IMR-90 (cell line): ENCODE data around the gene GPSM3.

Source experiments
- BHLHE40 ChIP-seq: fragments of 150-350 bp; IDR thresholded peaks from 2 replicates; pipeline ENCODE4 v1.6.1; 2016; ENCODE audit warnings: mild to moderate bottlenecking, low read depth, low read length
- CEBPB ChIP-seq: IDR thresholded peaks from 2 replicates; pipeline ENCODE4 v1.6.1; 2012; ENCODE audit warnings: low read depth, low read length, improper control_type of control experiment
- CHD1 ChIP-seq: IDR thresholded peaks from 2 replicates; pipeline ENCODE4 v1.6.1; 2012; ENCODE audit warnings: low read depth, low read length, improper control_type of control experiment
- CTCF ChIP-seq: conservative IDR thresholded peaks from 2 replicates; pipeline ENCODE4 v1.5.1; 2012; ENCODE audit warnings: mild to moderate bottlenecking, low read depth, low read length, improper control_type of control experiment
- MAFK ChIP-seq: IDR thresholded peaks from 2 replicates; pipeline ENCODE4 v1.6.1; 2012; ENCODE audit warnings: low read depth, low read length, improper control_type of control experiment
- MXI1 ChIP-seq: IDR thresholded peaks from 2 replicates; pipeline ENCODE4 v1.6.1; 2012; ENCODE audit warnings: low read depth, mild to moderate bottlenecking, low read length, moderate library complexity, borderline replicate concordance
- POLR2A ChIP-seq: IDR thresholded peaks from 2 replicates; pipeline ENCODE4 v1.6.1; 2012; ENCODE audit warnings: mild to moderate bottlenecking, low read depth, low read length
- RAD21 ChIP-seq: IDR thresholded peaks from 2 replicates; pipeline ENCODE4 v1.6.1; 2012; ENCODE audit warnings: low read length, improper control_type of control experiment
- RFX5 ChIP-seq: IDR thresholded peaks from 2 replicates; pipeline ENCODE4 v1.8.0; 2012; ENCODE audit warnings: low read depth, mild to moderate bottlenecking, low read length, moderate library complexity
- TF ChIP-seq, protein P1 (sequence below): fragments of 150-350 bp; IDR thresholded peaks from 2 replicates; pipeline ENCODE4 v1.6.1; 2017; ENCODE audit warnings: mild to moderate bottlenecking, antibody characterized with exemption, low read length, low read depth

GRCh38 chr6:32181915-32182529 lies 10.4 kb downstream of the GPSM3 start:
- no peak for TF ChIP-seq CTCF
- TF ChIP-seq BHLHE40 = no peak
- no peak for TF ChIP-seq POLR2A
- no peak for TF ChIP-seq MXI1
- TF ChIP-seq, protein P1, sequence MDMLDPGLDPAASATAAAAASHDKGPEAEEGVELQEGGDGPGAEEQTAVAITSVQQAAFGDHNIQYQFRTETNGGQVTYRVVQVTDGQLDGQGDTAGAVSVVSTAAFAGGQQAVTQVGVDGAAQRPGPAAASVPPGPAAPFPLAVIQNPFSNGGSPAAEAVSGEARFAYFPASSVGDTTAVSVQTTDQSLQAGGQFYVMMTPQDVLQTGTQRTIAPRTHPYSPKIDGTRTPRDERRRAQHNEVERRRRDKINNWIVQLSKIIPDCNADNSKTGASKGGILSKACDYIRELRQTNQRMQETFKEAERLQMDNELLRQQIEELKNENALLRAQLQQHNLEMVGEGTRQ = no peak
- TF ChIP-seq CHD1 = no peak
- no peak for TF ChIP-seq RFX5
- TF ChIP-seq MAFK = no peak
- TF ChIP-seq RAD21 = no peak
- no peak for TF ChIP-seq CEBPB
